SK-N-MC (cell line): Measurements from ENCODE around the gene CLEC4C.

ENCODE experiments used
- DNase-seq: peaks from one replicate; pipeline ENCODE4 v3.0.0-alpha.2; 2011; ENCODE audit warnings: low read depth, low spot score
- H3K27ac ChIP-seq: fragments of 200-600 bp; sonication (generic); 2 replicates; pipeline ENCODE4 v1.5.1; 2016; ENCODE audit warnings: mixed run types
- H3K36me3 ChIP-seq: fragments of 200-600 bp; sonication (generic); 2 replicates; pipeline ENCODE4 v1.6.1; 2017; ENCODE audit warnings: antibody characterized with exemption, low read length, mixed read lengths; ENCODE audit not compliant: insufficient read depth
- H3K4me3 ChIP-seq: fragments of 200-600 bp; sonication (generic); 2 replicates; pipeline ENCODE4 v1.5.1; 2016
- H3K9ac ChIP-seq: fragments of 200-600 bp; sonication (generic); 2 replicates; pipeline ENCODE4 v1.8.0; 2017; ENCODE audit warnings: mixed run types, mixed read lengths; ENCODE audit not compliant: insufficient read length
- H3K9me3 ChIP-seq: fragments of 200-600 bp; sonication (generic); 2 replicates; pipeline ENCODE4 v1.6.1; 2017; ENCODE audit warnings: low read depth, mild to moderate bottlenecking, antibody characterized with exemption, low read length, moderate library complexity, mixed read lengths
- EZH2 ChIP-seq: fragments of 200-600 bp; sonication (generic); IDR thresholded peaks from one replicate; pipeline ENCODE4 v1.6.1; 2017; ENCODE audit warnings: antibody characterized with exemption
- FOXP2 ChIP-seq: optimal IDR thresholded peaks from 2 replicates; pipeline ENCODE3; 2011; ENCODE audit warnings: mild to moderate bottlenecking, moderate library complexity; ENCODE audit not compliant: insufficient read depth; ENCODE audit errors: extremely low read length, control extremely low read depth
- POLR2AphosphoS5 ChIP-seq: IDR thresholded peaks from 2 replicates; pipeline ENCODE4 v1.6.1; 2012; ENCODE audit warnings: mild to moderate bottlenecking, low read depth, low read length, borderline replicate concordance

The CLEC4C gene

DNA sequence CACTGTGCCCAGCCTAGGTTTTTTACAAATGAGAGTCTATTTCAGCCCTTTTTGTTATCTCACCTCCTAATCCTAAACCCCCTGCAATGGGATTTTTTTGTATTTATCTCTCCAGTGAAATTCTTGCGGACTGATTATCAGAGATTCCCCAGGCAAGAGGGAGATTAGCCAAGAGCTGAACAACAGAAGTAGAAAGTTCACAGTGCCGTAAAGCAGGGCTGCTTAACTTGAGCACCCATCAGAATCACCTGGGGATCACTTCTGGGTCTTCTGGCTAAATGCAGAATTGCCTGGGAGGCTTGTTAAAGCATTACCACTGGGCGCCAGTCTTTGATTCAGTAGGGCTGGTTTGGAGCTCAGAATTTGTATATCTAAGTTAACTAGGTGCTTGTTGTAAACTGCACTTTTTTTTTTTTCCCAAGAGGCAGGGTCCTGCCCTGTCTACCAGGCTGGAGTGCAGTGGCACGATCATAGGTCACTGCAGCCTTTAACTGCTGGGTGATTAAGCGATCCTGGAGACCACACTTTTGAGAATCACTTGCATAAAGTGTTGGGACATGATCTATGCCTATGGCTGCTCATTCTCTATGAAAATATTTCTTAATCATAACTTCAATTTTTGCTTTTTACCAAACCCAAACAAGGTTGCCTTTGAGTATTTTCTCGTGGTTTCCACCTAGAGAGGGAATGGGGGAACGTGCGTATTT lies 37.1 kb downstream of the CLEC4C start:
- TF ChIP-seq POLR2AphosphoS5 = no peak
- TF ChIP-seq FOXP2 = no peak
- TF ChIP-seq EZH2 = no peak
- Histone ChIP-seq H3K27ac (no peak overlapping the region), H3K4me3 (no peak overlapping the region), H3K9ac (no peak overlapping the region), H3K9me3 (no peaks in the 10 kb centered on the region), H3K36me3 (no peaks in the 10 kb centered on the region)
- DNase-seq = no peak

DNA sequence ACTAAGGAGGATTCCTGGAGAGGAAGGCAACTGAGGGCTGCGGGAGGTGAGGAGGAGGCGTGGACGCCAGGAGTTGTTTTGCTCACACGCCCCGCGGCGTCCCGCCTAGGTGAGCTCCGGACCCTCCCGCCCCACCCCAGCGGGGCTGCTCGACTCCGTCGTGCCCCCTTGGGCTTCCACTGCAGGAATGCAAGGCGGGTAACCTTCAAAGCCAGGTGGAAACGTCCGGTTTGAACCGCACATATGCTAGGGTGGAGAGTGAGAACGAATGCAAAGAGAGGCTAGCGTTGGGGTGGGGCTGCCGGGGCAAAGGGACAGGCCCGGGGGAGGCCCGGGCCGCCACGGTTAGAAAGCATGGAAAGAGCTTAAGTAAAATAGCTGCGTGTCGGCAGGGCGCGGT lies 41.3 kb downstream of the CLEC4C start:
- Histone ChIP-seq H3K4me3 (no peak overlapping the region), H3K27ac (no peak overlapping the region), H3K36me3 (no peaks in the 10 kb centered on the region), H3K9me3 (no peaks in the 10 kb centered on the region), H3K9ac (no peak overlapping the region)
- TF ChIP-seq FOXP2 = no peak
- no peak for TF ChIP-seq EZH2
- TF ChIP-seq POLR2AphosphoS5 = no peak
- no peak for DNase-seq

DNA sequence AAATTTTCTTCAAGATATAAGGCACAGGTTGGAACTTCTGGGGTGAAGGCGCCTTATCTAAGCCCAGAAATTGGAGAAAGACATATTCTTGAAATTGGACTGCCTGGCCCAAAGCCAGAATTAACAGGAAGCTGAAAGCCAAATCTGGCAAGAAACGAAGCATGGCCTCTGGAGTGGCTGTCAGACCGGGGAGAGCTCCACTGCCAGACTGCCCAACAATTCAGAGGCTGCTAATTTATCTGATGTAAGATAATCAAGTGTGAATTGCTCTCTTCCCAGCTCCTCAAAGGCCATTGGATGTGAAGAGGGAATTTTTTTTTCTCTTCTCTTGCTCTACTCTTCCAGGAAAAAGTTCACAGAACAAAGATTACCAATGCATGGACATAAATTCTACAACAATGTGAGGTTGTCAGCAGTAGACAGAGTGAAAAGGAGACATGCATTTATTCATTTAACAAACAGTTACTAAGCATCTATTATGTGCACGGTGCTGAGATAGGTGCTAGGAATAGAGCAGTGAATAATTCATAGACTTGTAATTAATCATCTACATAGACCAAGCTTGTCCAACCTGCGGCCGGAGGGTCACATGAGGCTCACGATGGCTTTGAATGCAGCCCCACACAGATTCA lies 51.5 kb downstream of the CLEC4C start, which contains the start of gene GDF3:
GDF3 (minus strand) TSS at position 210 of the 632 bp plus-strand sequence; CDS start at position 163, 47 bp downstream.
- no peak within 1 kb of the TSS for H3K4me3 ChIP-seq
- no peaks in the 10 kb centered on the region for H3K36me3 ChIP-seq
- no peak for TF ChIP-seq POLR2AphosphoS5
- no peak for TF ChIP-seq FOXP2
- TF ChIP-seq EZH2 = no peak
- no peak within 1 kb of the TSS for H3K27ac ChIP-seq
- H3K9me3 ChIP-seq = no peaks in the 10 kb centered on the region
- H3K9ac ChIP-seq = no peak within 1 kb of the TSS
- DNase-seq = no peak

DNA sequence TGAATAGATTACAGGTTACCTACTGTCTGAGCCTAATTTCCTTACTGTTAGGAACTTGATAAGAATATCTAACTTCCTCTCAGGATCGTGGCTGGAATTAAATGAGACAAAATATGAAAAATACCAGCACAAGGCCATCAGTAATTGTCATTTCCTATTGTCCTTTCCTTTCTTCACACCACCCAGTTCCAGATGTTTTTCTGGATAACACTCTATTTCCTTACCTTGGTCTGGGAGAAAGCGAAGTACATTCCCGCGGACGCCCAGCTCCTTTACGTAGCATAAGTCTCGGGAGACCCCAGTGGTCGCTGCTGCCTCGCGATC lies 52.0 kb downstream of the CLEC4C start:
- no peak overlapping the region for H3K4me3 ChIP-seq
- no peak overlapping the region for H3K9ac ChIP-seq
- no peak overlapping the region for H3K27ac ChIP-seq
- no peaks in the 10 kb centered on the region for H3K9me3 ChIP-seq
- no peaks in the 10 kb centered on the region for H3K36me3 ChIP-seq
- DNase-seq = no peak
- TF ChIP-seq EZH2 (no peak), FOXP2 (no peak), POLR2AphosphoS5 (no peak)

DNA sequence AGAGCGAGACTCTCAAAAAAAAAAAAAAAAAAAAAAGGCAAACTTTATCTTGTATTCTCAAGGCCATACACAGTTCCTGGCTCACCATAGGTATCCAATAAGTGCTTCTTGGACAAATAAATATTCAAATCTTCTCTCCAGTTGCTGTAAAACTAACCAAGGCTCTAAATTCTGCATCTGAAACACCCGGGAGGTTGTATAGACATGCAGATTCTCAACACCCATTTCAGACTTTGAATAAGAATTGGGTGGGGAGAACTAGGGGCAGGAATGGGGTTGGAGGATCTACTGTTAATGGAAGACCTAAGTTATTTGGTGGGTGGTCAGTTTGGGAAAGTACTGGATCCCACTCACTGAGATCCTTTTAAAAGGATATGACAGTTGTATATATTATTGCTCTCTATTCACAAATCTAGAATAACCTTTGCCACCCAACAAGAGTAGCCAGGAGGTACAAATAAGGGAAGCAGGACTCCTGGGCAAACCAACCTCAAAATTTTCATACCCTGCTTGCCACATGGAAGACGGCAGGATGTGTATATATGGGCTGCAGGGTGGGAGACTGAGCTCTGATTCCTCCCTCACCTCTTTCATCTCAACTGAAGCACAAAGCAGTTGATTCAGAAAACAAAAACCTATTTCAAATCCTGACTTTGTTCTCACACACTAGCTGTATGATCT lies 52.5 kb downstream of the CLEC4C start:
- H3K4me3 ChIP-seq = no peak overlapping the region
- no peak overlapping the region for H3K9ac ChIP-seq

DNA sequence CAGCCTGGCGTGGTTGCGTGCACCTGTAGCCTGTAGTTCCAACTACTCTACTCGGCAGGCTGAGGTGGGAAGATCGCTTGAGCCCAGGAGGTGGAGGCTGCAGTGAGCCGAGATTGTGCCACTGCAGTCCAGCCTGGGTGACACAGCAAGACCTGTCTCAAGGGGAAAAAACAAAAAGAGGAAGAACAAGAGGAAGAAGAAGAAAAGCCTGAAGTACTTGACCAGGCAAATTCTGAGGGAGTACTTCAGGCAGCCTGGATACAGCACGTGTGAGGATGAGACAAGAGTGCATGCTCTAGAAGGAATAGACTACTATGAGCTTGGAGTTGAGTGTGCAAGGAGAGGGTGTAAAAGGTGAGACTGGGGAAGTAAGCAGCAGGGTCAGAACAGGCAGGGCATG lies 53.4 kb downstream of the CLEC4C start:
- no peak overlapping the region for H3K27ac ChIP-seq
- DNase-seq = no peak
- H3K9me3 ChIP-seq = no peaks in the 10 kb centered on the region
- no peaks in the 10 kb centered on the region for H3K36me3 ChIP-seq
- TF ChIP-seq POLR2AphosphoS5 (no peak), FOXP2 (no peak), EZH2 (no peak)
- no peak overlapping the region for H3K9ac ChIP-seq
- H3K4me3 ChIP-seq = no peak overlapping the region

More for the DNA sequence above, 52.5 kb downstream of the CLEC4C start:
- no peak for DNase-seq
- H3K36me3 ChIP-seq = no peaks in the 10 kb centered on the region
- no peaks in the 10 kb centered on the region for H3K9me3 ChIP-seq
- no peak overlapping the region for H3K27ac ChIP-seq
- no peak for TF ChIP-seq FOXP2
- no peak for TF ChIP-seq POLR2AphosphoS5
- TF ChIP-seq EZH2 = no peak

DNA sequence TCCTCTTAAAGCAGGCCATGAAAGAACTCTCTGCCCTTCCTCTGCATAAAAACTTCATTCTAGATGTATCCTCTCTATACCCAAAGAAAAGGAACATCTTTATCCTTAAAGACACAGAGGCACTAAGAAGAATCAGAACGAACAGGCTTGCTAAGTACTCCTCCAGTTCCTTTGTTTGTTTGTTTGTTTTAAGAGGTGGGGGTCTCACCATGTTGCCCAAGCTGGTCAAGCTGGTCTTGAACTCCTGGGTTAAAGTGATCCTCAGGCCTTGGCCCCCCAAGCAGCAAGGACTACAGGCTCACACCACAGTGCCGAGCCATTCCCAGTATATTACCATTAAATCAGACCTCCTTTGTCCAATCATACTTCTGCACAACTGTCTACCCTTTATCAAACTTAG lies 65.6 kb downstream of the CLEC4C start:
- TF ChIP-seq EZH2 = no peak
- no peak for TF ChIP-seq FOXP2
- TF ChIP-seq POLR2AphosphoS5 = no peak
- Histone ChIP-seq H3K4me3 (no peak overlapping the region), H3K9me3 (no peaks in the 10 kb centered on the region), H3K36me3 (no peaks in the 10 kb centered on the region), H3K27ac (no peak overlapping the region), H3K9ac (no peak overlapping the region)
- no peak for DNase-seq
